HepG2 (cell line): ENCODE data around the gene DNLZ. TPM values are rescaled to one million over a fixed set of nuclear protein-coding genes. Genes with fewer than 3 reads are reported as not detected.

Source experiments
- ATF2 ChIP-seq: sonication (generic); formaldehyde crosslinking; IDR thresholded peaks from 2 replicates; pipeline ENCODE4 v1.4.0; 2020; ENCODE audit warnings: missing genetic modification reagents
- DR1 ChIP-seq: sonication (generic); formaldehyde crosslinking; IDR thresholded peaks from 2 replicates; pipeline ENCODE4 v1.8.0; 2021; ENCODE audit warnings: mild to moderate bottlenecking, missing genetic modification reagents, inconsistent platforms
- ERF ChIP-seq: IDR thresholded peaks from 2 replicates; pipeline ENCODE4 v1.6.1; 2018; ENCODE audit warnings: missing biosample characterization, missing genetic modification reagents
- ETS1 ChIP-seq: sonication (generic); formaldehyde crosslinking; IDR thresholded peaks from 2 replicates; pipeline ENCODE4 v1.4.0; 2020; ENCODE audit warnings: missing genetic modification reagents
- FOSL2 ChIP-seq: sonication (generic); formaldehyde crosslinking; IDR thresholded peaks from 2 replicates; pipeline ENCODE4 v1.4.0; 2020; ENCODE audit warnings: missing genetic modification reagents
- GATAD1 ChIP-seq: IDR thresholded peaks from 2 replicates; pipeline ENCODE4 v1.6.1; 2016; ENCODE audit warnings: missing genetic modification reagents, missing compliant biosample characterization
- GLI4 ChIP-seq: sonication (generic); formaldehyde crosslinking; IDR thresholded peaks from 2 replicates; pipeline ENCODE4 v1.5.1; 2020; ENCODE audit warnings: missing genetic modification reagents, mild to moderate bottlenecking, moderate library complexity, borderline replicate concordance
- HOXA9 ChIP-seq: sonication (generic); formaldehyde crosslinking; IDR thresholded peaks from 2 replicates; pipeline ENCODE4 v1.8.1; 2022; ENCODE audit warnings: missing genetic modification reagents, mild to moderate bottlenecking, moderate library complexity, borderline replicate concordance
- NFIB ChIP-seq: sonication (generic); formaldehyde crosslinking; IDR thresholded peaks from 2 replicates; pipeline ENCODE4 v1.9.0; 2021; ENCODE audit warnings: missing genetic modification reagents, mild to moderate bottlenecking, borderline replicate concordance
- PCBP1 ChIP-seq: fragments of 200-400 bp; formaldehyde crosslinking; IDR thresholded peaks from 2 replicates; pipeline ENCODE4 v1.6.1; 2017; ENCODE audit warnings: mild to moderate bottlenecking, low read depth, low read length, borderline replicate concordance
- RNF2 ChIP-seq: fragments of 450-650 bp; conservative IDR thresholded peaks from 2 replicates; pipeline ENCODE4 v1.6.1; 2016; ENCODE audit warnings: low read depth
- SOX6 ChIP-seq, 2 experiments: fragments of 450-650 bp in 1 of 2; sonication (generic) in 1 of 2; formaldehyde crosslinking in 1 of 2; IDR thresholded peaks; 2 replicates each; pipeline versions ENCODE4 v1.4.0 to v1.6.1; 2017 to 2020; ENCODE audit warnings: antibody characterized with exemption in 1 of 2, mild to moderate bottlenecking in 1 of 2, missing genetic modification reagents in 1 of 2
- UBTF ChIP-seq: sonication (generic); formaldehyde crosslinking; IDR thresholded peaks from 2 replicates; pipeline ENCODE4 v1.4.0; 2020; ENCODE audit warnings: mild to moderate bottlenecking, missing genetic modification reagents
- ZFP41 ChIP-seq: sonication (generic); formaldehyde crosslinking; IDR thresholded peaks from 2 replicates; pipeline ENCODE4 v1.4.0; 2020; ENCODE audit warnings: mild to moderate bottlenecking, missing genetic modification reagents, borderline replicate concordance
- ZFP90 ChIP-seq: sonication (generic); formaldehyde crosslinking; IDR thresholded peaks from 2 replicates; pipeline ENCODE4 v1.8.0; 2022; ENCODE audit warnings: missing genetic modification reagents, mild to moderate bottlenecking, inconsistent platforms, borderline replicate concordance
- ZKSCAN8 ChIP-seq: IDR thresholded peaks from 2 replicates; pipeline ENCODE4 v1.6.1; 2016; ENCODE audit warnings: borderline replicate concordance, missing genetic modification reagents, missing compliant biosample characterization
- ZMYM3 ChIP-seq: sonication (generic); formaldehyde crosslinking; IDR thresholded peaks from 2 replicates; pipeline ENCODE4 v1.5.1; 2020; ENCODE audit warnings: mild to moderate bottlenecking, missing genetic modification reagents
- ZNF556 ChIP-seq: sonication (generic); formaldehyde crosslinking; IDR thresholded peaks from 2 replicates; pipeline ENCODE4 v1.4.0; 2020; ENCODE audit warnings: mild to moderate bottlenecking, missing genetic modification reagents, borderline replicate concordance
- ZNF597 ChIP-seq: sonication (generic); formaldehyde crosslinking; IDR thresholded peaks from 2 replicates; pipeline ENCODE4 v1.5.0; 2020; ENCODE audit warnings: missing genetic modification reagents
- ZNF619 ChIP-seq: sonication (generic); formaldehyde crosslinking; IDR thresholded peaks from 2 replicates; pipeline ENCODE4 v1.4.0; 2020; ENCODE audit warnings: mild to moderate bottlenecking, missing genetic modification reagents
- ZNF772 ChIP-seq: sonication (generic); formaldehyde crosslinking; IDR thresholded peaks from 2 replicates; pipeline ENCODE4 v1.5.0; 2020; ENCODE audit warnings: mild to moderate bottlenecking, missing genetic modification reagents
- ZNF777 ChIP-seq: sonication (generic); formaldehyde crosslinking; IDR thresholded peaks from 2 replicates; pipeline ENCODE4 v1.4.0; 2020; ENCODE audit warnings: missing genetic modification reagents
- ZNF883 ChIP-seq: sonication (generic); formaldehyde crosslinking; IDR thresholded peaks from 2 replicates; pipeline ENCODE4 v1.5.1; 2020; ENCODE audit warnings: mild to moderate bottlenecking, missing genetic modification reagents; ENCODE audit errors: not compliant biosample characterization
- polyA plus RNA-seq, 8 experiments: library from polyadenylated mRNA; depleted of rRNA in 3 of 8; stranded (reverse) in 7 of 8; unstranded in 1 of 8; fragments of >200 nt; fragmentation: Illumina TruSeq in 4 of 8; extraction: Trizol in 4 of 8; gene quantifications; 2 replicates each; pipeline versions ENCODE4 v1.2.1 to v1.2.3, GENCODE V29; 2011 to 2016; ENCODE audit warnings: low read depth in 4 of 8, missing spikeins in 1 of 8, mixed read lengths in 1 of 8; ENCODE audit not compliant: insufficient read depth in 1 of 8
- total RNA-seq, 5 experiments: library from RNA; depleted of rRNA; stranded (reverse); fragments of >200 nt; fragmentation: Illumina TruSeq; extraction: Trizol; gene quantifications; 2 replicates each; pipeline ENCODE4 v1.2.3, GENCODE V29; 2016; ENCODE audit warnings: low read depth in 1 of 5

The DNLZ gene
- total and polyA plus RNA-seq, 2 of the 13 experiments (the other 11 are each of a cell fraction or from before 2014, with no cell fraction given) = 3.4 to 8.0 TPM

- TF ChIP-seq ZNF619 = peak; percentile 63
- no peak for TF ChIP-seq ZMYM3
- peak; percentile 45; the same call in 1 of the 2 replicates for TF ChIP-seq DR1
- peak; percentile 89 for TF ChIP-seq GATAD1 (CRISPR knock-in tag)
- 0 out of 2 replicates have a peak, but pooled peaks have one; percentile 44 for TF ChIP-seq HOXA9
- peak; percentile 62 for TF ChIP-seq ERF (CRISPR knock-in tag)
- 0 out of 2 replicates have a peak, but pooled peaks have one; percentile 11 for TF ChIP-seq ATF2 (CRISPR knock-in tag)
- TF ChIP-seq FOSL2 (CRISPR knock-in tag) = no peak; the same call in 1 of the 2 replicates
- no peak for TF ChIP-seq ZFP41 (CRISPR knock-in tag)
- TF ChIP-seq ZFP90 (CRISPR knock-in tag) = 0 out of 2 replicates have a peak, but pooled peaks have one; percentile 19
- TF ChIP-seq ZNF883 (CRISPR knock-in tag) = peak; percentile 47
- peak; percentile 63 for TF ChIP-seq UBTF (CRISPR knock-in tag)
- TF ChIP-seq ZNF772 = no peak
- TF ChIP-seq ZKSCAN8 (CRISPR knock-in tag) = no peak
- TF ChIP-seq NFIB (CRISPR knock-in tag) = no peak
- TF ChIP-seq ETS1 (CRISPR knock-in tag) = no peak
- TF ChIP-seq ZNF777 (CRISPR knock-in tag) = 0 out of 2 replicates have a peak, but pooled peaks have one; percentile 25
- TF ChIP-seq SOX6 (IDR thresholded peaks at IDR 0.05) = no peak
- peak; percentile 15; the same call in 1 of the 2 replicates for TF ChIP-seq SOX6 (CRISPR knock-in tag; IDR thresholded peaks at IDR 0.05)
- TF ChIP-seq ZNF597 = peak; percentile 84; the same call in 1 of the 2 replicates
- peak; percentile 58; the same call in 1 of the 2 replicates for TF ChIP-seq GLI4 (CRISPR knock-in tag)
- peak; percentile 56; the same call in 1 of the 2 replicates for TF ChIP-seq RNF2
- TF ChIP-seq ZNF556 = 0 out of 2 replicates have a peak, but pooled peaks have one; percentile 43
- no peak for TF ChIP-seq PCBP1
Observed at GRCh38 chr9:136400038-136400834, 36.7 kb upstream of the DNLZ start, which contains the start of gene SNAPC4 (continued).
